ENCODE results near the gene ACTL6A. TPM values are rescaled to one million over a fixed set of nuclear protein-coding genes. Genes with fewer than 3 reads are reported as not detected.
"Not testable (repeated sequence)": the region's sequence is repeated elsewhere in the genome, so short reads cannot be mapped to it uniquely, and the experiment has no call there.

The ACTL6A gene
- total RNA-seq (2014; rRNA removed; shearing (Covaris generic)) = 92.9 and 127 TPM in 2 replicates
- total RNA-seq (2022) = 125 and 126 TPM in 2 replicates
- Bru-seq, nascent RNA = percentile 89 among the genes with signal in this experiment
- percentile 94 among the genes with signal in this experiment for BruChase-seq, experiment 1, labeled RNA remaining after a 6-hour chase
- percentile 90 among the genes with signal in this experiment for BruChase-seq, experiment 2, labeled RNA remaining after a 2-hour chase
- long read RNA-seq, transcript ACTL6A-202 (14 exons, 1,901 nt) = major isoform, 184 of 281 reads
- long read RNA-seq, transcript ACTL6A-203 (14 exons, 1,750 nt) = minor isoform, 41 of 281 reads
- long read RNA-seq, partial matches to known transcripts = 17 of 281 reads
- long read RNA-seq, other reads (novel, unspliced or antisense) = 38 of 281 reads

DNA sequence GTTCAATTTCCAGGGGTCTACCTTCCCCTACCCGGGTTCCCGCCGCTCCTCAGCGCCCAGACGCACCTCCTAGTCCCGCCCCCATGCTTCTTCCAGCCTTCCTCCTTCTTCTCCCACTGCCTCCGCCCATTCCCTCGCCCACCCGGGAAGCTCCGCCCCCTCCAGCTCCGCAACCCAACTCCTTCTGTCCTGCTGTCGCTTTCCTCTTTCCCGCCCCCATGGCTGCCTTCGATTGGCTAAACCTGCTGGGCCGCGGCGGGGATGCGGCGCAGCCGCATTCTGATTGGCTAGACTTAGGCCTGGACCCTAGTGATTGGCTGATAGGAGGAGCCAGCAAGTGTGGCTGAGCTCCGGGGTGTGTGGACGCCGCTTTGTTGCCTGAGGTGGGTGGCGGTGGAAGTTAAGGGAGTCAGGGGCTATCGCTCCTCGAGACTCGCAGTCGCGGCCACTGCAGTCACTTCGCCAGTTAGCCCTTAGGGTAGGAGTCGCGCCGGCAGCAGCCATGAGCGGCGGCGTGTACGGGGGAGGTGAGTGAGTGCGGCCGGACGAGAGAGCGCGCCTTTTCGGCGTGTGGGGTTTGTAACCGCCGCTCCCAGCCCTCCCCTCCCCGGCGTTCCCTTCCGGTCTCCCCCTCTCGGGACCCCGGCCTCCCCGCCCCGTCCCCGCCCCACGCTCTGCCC lies at the start of gene ACTL6A:
ACTL6A (plus strand) TSS at position 336 of the 680 bp plus-strand sequence; CDS start at position 503, 167 bp downstream.
- peaks cover 22% of the 10 kb centered on the region; the same call in 1 of the 2 replicates for H4K20me1 ChIP-seq (ENCODE audit: insufficient read depth, low read length)
- peaks cover 39% of the 10 kb centered on the region for H3K4me1 ChIP-seq (ENCODE audit: insufficient read depth, low read length, poor library complexity, severe bottlenecking)
- peak within 1 kb of the TSS; percentile 89 for H3K4me2 ChIP-seq (ENCODE audit: low read length)
- intact Hi-C loops (cut with micrococcal nuclease; ENCODE audit: unreplicated experiment) = loop anchor here (1.0 to 5.0 kb wide), 8 partner anchors 42 to 490 kb away; partner anchors contain the start of genes MRPL47, NDUFB5, PIK3CA and USP13
- H3K36me3 ChIP-seq (ENCODE audit: insufficient read depth, low read length) = 0 out of 2 replicates have a peak, but pooled peaks cover 5% of the 10 kb centered on the region
- DNase-seq (ENCODE audit: low spot score) = peak; percentile 99
- H3K27ac ChIP-seq (ENCODE audit: low read depth, low read length, poor library complexity, severe bottlenecking) = peak within 1 kb of the TSS; percentile 76
- H3K79me2 ChIP-seq (ENCODE audit: insufficient read depth, low read depth, low read length) = peaks cover 45% of the 10 kb centered on the region
- BruUV-seq (replicated peaks) = no TSS peak
- POLR2A ChIA-PET = interaction anchor here (0.6 to 2.9 kb wide), 23 partner anchors 9 to 551 kb away, joined by 3 to 15 read pairs (median 4); partner anchors contain the start of genes MRPL47 and NDUFB5
- TF ChIP-seq, protein P1, sequence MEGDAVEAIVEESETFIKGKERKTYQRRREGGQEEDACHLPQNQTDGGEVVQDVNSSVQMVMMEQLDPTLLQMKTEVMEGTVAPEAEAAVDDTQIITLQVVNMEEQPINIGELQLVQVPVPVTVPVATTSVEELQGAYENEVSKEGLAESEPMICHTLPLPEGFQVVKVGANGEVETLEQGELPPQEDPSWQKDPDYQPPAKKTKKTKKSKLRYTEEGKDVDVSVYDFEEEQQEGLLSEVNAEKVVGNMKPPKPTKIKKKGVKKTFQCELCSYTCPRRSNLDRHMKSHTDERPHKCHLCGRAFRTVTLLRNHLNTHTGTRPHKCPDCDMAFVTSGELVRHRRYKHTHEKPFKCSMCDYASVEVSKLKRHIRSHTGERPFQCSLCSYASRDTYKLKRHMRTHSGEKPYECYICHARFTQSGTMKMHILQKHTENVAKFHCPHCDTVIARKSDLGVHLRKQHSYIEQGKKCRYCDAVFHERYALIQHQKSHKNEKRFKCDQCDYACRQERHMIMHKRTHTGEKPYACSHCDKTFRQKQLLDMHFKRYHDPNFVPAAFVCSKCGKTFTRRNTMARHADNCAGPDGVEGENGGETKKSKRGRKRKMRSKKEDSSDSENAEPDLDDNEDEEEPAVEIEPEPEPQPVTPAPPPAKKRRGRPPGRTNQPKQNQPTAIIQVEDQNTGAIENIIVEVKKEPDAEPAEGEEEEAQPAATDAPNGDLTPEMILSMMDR (conservative IDR thresholded peaks at IDR 0.05; ENCODE audit: low read length) = no peak
- no peak for TF ChIP-seq EZH2phosphoT487 (IDR thresholded peaks at IDR 0.05; ENCODE audit: borderline replicate concordance, low read depth, low read length)
- peak within 1 kb of the TSS; percentile 91 for H2AFZ ChIP-seq (ENCODE audit: low read length)
- no peaks in the 10 kb centered on the region for H3K9me3 ChIP-seq (ENCODE audit: low read length)
- peak within 1 kb of the TSS; percentile 90 for H3K4me3 ChIP-seq (ENCODE audit: low read depth, low read length, poor library complexity, severe bottlenecking)
- no peaks in the 10 kb centered on the region for H3K9me2 ChIP-seq (ENCODE audit: insufficient read depth, low read length)
- CTCF ChIA-PET (ENCODE audit: unreplicated experiment) = interaction anchor here (1.2 kb wide), 1 partner anchor 241 kb away, joined by 5 read pairs; no protein-coding TSS in a partner anchor

DNA sequence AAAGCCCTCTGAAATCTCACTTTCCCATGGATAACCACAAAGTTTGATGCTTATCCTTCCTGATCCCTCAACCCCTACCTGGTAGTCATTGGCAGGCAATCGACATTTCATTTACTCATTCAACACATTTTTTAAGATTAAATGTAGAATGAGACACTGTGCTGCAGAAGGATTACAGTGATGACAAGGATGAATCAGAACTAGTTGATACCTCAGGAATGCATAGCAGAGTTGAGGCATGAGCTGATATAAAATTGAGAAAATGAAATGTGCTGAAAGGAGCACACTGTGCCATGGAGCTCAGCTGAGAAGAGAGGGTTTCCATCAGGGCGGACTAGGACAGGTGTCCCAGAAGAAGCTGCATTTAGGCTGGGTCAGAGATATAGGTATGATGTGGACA lies 48.9 kb upstream of the ACTL6A start:
- no peak overlapping the region for H3K27ac ChIP-seq (ENCODE audit: low read depth, low read length, poor library complexity, severe bottlenecking)
- no TSS peak for BruUV-seq (replicated peaks)
- ChIA-PET POLR2A (no interaction called here), CTCF (ENCODE audit: unreplicated experiment) (no interaction called here)
- no peaks in the 10 kb centered on the region for H3K9me2 ChIP-seq (ENCODE audit: insufficient read depth, low read length)
- H4K20me1 ChIP-seq (ENCODE audit: insufficient read depth, low read length) = no peaks in the 10 kb centered on the region
- intact Hi-C loops (cut with micrococcal nuclease; ENCODE audit: unreplicated experiment) = no loop called here
- no peaks in the 10 kb centered on the region for H3K79me2 ChIP-seq (ENCODE audit: insufficient read depth, low read depth, low read length)
- H2AFZ ChIP-seq (ENCODE audit: low read length) = no peak overlapping the region
- no peak overlapping the region for H3K4me3 ChIP-seq (ENCODE audit: low read depth, low read length, poor library complexity, severe bottlenecking)
- TF ChIP-seq EZH2phosphoT487 (IDR thresholded peaks at IDR 0.05; ENCODE audit: borderline replicate concordance, low read depth, low read length) = no peak
- TF ChIP-seq, protein P1 (conservative IDR thresholded peaks at IDR 0.05; ENCODE audit: low read length) = no peak
- no peak for DNase-seq (ENCODE audit: low spot score)
- H3K36me3 ChIP-seq (ENCODE audit: insufficient read depth, low read length) = no peaks in the 10 kb centered on the region
- H3K9me3 ChIP-seq (ENCODE audit: low read length) = no peaks in the 10 kb centered on the region
- no peaks in the 10 kb centered on the region for H3K4me1 ChIP-seq (ENCODE audit: insufficient read depth, low read length, poor library complexity, severe bottlenecking)
- H3K4me2 ChIP-seq (ENCODE audit: low read length) = no peak overlapping the region

DNA sequence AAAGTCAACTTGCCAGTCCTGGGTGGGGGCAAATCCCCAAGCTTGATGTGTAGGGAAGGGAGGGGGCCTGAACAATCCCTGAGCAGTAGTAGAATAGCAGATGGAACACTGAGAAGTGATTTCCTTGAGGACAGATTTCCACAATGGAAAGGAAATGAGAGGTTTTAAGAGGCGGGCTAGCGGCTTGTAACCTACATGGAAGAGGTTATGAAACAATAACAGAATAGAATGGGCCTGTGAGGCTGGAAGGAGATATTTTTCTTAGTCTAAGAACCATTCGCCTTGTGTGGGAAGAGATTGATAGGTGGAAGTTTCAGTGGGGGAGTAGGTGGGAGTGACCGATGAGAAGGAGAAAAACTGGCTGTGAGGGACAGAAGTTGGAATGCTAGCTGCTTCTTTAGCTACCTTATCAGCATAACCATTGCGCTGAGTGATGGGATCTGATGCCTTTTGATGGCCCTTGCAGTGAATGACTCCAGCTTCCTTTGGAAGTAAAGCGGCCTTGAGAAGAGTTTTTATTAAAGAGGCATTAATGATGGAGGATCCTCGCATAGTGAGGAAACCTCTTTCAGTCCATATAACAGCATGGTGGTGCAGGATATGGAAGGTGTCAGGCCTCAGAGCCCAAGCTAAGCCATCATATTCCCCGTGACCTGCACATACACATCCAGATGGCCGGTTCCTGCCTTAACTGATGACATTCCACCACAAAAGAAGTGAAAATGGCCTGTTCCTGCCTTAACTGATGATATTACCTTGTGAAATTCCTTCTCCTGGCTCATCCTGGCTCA lies 46.1 kb upstream of the ACTL6A start:
- H3K27ac ChIP-seq (ENCODE audit: low read depth, low read length, poor library complexity, severe bottlenecking); H3K9me2 ChIP-seq (ENCODE audit: insufficient read depth, low read length); H3K9me3 ChIP-seq (ENCODE audit: low read length); BruUV-seq (replicated peaks); H3K4me1 ChIP-seq (ENCODE audit: insufficient read depth, low read length, poor library complexity, severe bottlenecking); H2AFZ ChIP-seq (ENCODE audit: low read length); DNase-seq (ENCODE audit: low spot score); POLR2A ChIA-PET; CTCF ChIA-PET (ENCODE audit: unreplicated experiment); intact Hi-C loops (cut with micrococcal nuclease; ENCODE audit: unreplicated experiment); H3K36me3 ChIP-seq (ENCODE audit: insufficient read depth, low read length); H3K79me2 ChIP-seq (ENCODE audit: insufficient read depth, low read depth, low read length); H4K20me1 ChIP-seq (ENCODE audit: insufficient read depth, low read length); H3K4me3 ChIP-seq (ENCODE audit: low read depth, low read length, poor library complexity, severe bottlenecking); H3K4me2 ChIP-seq (ENCODE audit: low read length): not testable (repeated sequence)
